NCI-H748 (cell line): ENCODE data around the gene RSPH6A.

Experiments used
- DNase-seq: peaks from one replicate; lab custom pipeline; 2025; ENCODE audit not compliant: unreplicated experiment; lab: John Stamatoyannopoulos, UW

Gene RSPH6A

DNA sequence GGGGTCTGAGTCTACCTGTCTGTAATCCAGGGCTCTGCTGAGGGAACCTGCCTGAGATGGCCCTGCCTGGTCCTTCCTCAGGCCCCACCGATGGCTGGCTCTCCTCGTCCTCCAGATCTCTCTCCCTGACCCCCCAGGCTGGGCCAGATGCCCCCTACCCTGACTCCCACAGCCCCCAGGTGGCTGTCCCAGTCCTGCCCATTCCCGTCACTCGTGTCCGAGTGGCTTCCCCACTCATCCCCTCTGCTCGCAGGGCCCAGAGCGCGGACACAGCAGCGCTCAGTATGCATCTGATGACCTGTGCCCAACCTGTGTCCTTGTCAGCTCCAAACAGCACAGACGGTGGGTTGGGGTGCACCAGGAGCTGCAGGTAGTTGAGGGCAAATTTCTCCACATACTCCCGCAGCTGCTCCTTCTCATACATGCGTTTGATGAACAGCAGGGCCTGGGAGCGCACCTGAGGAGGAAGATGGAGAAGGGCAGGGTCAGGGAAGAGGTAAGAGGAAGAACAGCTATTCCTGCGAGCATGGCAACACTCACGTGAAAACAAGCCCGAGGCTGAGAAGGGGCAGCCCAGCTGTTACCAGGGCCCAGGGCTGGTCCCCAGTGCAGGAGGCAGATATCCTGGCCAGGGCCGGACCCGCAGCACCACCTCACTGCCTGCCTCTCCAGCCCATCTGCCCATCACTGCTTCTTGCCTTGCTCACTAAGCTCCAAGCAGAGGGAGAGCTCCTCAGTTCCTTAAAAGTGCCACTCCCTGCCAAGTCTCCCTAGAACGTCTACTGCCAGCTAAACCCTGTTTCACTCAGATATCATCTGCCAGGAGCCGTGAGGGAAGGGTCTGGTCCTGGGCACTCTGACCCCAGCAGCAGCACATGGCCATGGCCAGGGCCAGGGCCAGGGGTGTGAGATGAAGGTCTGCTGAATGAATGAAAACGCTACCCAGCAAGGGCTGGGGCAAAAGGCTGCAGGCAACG lies 11.1 kb upstream of the RSPH6A start:
- no peak for DNase-seq

DNA sequence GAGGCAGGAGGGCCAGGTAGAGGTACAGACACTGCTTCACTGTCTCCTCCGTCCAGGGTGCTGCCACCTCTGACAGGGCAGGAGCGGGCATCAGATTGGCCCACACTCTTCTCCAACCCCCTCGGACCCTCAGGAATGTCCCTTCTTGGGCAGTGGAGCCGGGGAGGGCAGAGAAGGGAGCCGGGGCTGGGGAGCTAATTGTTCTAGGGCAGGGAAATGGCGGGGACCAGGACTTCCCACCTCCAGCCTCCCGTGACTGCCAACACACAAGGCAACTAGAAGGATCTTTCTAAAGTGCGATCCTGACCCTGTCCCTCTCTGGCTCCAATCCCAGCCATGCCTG lies 10.1 kb upstream of the RSPH6A start:
- no peak for DNase-seq

DNA sequence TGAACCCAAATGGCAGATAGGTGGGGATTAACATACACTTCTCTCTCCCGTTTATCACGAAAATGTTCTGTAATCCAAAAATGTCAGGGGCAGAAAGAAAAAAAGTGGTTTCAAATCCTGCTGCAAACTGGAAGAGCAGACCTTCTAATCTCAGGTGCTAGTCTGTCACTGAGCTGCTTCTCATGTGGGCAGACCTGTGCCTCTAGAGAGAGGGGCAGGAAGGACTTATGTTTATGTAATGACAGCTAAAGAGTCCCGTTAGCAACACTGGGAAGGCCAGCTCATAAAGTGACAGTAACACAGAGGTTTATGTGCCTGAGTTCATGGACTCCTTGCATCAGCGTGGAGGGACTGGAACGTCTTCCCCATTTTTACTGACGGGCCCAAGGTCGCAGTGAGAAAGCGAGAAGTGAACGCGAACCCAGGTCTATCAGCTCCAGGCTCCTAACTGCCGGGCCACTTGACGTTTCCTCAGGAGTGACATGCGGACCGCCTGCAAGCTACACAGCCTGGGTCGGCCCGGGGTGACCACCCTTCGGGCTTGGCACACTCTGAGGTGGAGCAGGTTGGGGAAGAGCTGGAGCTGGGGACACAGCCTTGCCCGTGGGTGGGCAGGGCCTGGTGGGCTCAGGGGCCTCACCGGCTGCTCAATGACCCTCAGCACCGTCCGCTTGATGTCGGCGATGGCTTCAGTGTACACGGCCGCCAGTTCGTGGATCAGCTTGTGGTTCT lies 9.6 kb upstream of the RSPH6A start:
- DNase-seq, result no peak

DNA sequence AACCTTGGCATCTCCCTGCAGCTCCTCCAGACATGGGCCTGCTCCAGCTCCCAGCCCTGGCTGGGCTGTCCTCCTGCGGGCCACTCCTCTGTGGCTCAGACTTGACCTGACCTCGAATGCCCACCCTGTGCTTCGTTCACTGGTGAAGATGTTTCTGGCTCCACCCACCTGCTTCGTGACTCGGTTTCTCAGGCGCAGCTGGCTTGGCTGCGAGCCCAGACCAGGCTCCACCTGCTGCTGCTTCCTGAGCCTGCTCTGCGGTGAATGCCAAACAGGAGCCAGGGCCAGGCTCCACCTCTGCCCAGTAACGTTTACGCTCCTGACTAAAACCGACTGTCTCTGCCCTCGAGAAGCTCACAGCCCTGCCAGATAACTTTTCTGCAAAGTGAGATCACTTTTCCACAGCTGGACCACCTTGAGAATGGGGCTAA lies 8.9 kb upstream of the RSPH6A start:
- DNase-seq, result no peak

DNA sequence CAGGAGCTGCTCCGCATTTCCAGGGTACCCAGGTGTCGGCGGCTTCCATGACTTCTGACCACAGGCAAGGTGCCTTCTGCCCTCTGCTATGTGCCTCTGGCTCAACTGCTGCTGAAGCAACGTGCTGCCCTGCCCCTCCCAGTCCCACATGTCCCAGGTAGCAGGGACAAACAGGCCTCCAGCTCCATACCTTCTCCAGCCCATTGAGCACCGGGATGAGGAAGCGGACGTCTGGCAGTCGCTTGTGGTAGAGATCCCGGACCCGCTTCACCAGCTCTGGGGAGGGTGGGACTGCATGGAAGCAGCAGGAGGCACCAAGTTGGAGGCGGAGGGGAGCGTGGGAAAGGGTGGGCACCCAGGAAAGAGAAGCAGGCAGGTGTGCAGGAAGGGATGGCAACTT lies 8.1 kb upstream of the RSPH6A start:
- no peak for DNase-seq

DNA sequence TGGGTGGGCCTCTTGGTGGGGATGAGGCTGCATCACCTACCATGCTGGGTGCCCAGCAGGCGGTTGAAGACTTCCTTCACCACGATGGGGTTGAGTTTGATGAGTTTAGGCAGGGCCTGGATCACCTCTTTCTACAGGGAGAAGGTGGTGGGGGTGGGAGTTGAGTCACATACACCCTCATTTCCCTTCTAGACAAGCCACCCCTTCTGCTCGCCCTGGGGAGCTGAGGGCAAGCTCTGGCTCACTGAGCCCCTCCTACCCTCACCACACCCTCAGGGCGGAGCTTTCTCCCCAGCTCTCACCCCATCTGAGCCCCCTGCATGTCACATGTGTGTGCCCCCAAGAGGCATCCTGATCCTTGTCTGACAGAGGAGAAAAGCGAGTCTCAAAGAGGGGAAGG lies 7.6 kb upstream of the RSPH6A start:
- DNase-seq, result no peak

DNA sequence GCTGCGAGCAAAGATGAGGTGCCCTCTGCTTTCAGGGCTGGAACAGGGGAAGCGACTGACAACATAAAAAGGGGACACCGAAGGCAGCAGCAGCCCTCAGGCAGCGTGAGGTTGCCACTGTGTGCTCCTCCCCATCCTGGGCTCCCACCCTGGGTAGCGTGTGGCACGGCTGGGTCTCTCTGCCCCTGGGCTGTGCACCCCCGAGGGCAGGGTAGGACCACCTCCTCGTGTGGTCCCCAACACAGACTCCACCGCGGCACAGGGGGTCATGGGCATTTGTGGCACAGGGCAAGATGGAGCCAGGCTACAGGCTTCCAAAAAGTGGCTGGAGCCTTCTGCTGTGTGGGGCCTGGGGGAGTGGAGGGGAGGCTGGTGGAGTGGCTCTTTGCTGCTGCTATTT lies 6.5 kb upstream of the RSPH6A start:
- DNase-seq, result no peak

DNA sequence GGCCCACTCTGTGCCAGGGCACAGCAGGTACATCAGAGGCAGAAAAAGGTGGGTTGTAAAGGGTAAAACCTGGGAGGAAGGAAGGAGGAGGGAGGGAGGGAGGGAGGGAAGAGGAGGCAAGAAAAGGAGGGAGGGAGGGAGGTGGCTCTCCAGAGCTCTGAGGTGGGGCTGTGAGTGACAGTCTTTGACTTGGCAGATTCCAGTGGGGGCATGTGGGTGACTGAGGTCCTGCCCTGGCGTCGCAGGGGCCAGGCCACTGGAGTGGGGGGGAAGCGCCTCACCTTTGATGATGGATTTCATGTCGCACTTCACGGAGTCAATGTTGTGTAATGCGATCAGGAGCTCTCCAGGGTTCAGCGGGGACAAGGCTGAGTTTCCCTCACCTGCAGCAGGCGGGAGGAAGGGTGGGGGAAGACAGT lies 6.0 kb upstream of the RSPH6A start:
- no peak for DNase-seq

DNA sequence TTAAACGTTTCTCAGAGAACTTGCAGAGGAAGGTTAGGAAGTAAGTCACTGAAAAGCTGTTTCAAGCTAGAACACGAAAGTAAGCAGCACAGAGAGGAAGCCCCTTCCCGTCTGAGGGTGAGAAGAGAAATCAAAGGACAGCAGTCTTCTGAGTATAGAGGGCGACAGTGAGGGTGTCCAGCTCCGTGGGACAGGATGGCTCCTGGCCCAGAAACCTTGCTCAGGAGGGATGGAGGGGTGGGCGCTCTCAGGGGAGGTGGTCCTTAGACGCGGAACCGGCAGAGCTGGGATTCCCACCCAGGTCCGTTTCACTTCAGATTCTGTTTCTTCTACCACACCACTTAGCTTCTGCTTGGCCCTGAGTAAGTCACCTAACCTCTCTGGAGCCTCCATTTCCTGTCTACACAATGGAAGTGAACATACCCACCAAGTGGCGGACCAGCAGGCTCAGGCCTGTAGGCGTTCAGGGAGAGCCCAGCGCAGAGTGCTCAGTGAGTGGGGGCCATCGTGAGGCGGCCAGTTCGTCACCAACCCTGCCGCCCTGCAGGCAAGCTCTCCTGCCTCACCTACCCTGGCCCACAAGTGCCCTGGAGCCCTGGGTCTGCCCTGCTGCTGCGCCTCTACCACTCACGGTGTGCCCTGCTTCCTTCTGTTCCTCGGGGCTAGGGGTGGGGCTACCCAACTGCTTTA lies 5.5 kb upstream of the RSPH6A start:
- DNase-seq, result no peak

DNA sequence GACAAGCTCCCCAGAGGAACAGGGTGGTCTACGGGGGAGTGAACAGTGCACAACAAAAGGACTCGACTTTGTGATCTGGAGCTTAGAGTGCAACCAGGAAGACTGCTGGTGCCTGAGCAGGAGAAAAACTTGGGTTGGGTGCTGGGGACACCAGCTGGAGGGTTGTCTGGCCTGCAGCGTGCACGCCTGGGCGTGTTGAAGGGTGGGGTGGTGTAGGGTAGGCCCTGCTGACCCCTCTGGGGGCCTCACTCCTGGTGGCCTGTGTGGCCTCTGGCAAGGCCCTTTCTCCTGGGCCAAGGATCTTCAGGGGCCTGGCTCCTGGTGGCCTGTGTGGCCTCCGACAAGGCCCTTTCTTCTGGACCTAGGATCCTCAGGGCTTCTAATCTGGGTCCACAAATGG lies 4.7 kb upstream of the RSPH6A start:
- no peak for DNase-seq

DNA sequence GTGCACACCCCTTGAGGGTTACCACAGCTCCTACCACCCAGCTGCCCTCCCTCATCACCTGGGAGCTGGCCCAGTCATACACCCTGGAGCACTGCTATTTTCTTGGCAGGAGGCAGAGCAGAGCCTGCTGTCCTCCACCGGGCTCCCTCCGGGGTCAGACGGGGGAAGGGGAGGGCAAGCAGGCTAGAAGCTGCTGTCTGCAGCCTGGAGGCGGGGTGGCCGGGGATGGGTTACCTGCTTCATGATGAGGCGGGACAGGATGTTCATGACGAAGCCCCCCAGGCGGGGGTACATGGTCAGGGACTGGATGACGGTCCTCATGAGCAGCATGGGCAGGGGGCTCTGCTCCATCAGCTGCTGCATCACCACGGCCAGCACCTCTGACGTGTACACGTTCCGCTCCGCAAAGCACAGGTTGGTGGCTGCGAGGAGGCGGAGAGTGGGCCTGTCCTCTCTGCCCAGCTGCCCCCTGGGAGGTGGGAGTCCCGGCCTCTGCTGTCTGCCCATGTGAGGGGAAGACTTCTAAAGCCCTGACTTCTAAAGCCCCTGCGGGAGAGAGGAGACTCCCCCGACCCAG lies 2.7 kb upstream of the RSPH6A start:
- no peak for DNase-seq

DNA sequence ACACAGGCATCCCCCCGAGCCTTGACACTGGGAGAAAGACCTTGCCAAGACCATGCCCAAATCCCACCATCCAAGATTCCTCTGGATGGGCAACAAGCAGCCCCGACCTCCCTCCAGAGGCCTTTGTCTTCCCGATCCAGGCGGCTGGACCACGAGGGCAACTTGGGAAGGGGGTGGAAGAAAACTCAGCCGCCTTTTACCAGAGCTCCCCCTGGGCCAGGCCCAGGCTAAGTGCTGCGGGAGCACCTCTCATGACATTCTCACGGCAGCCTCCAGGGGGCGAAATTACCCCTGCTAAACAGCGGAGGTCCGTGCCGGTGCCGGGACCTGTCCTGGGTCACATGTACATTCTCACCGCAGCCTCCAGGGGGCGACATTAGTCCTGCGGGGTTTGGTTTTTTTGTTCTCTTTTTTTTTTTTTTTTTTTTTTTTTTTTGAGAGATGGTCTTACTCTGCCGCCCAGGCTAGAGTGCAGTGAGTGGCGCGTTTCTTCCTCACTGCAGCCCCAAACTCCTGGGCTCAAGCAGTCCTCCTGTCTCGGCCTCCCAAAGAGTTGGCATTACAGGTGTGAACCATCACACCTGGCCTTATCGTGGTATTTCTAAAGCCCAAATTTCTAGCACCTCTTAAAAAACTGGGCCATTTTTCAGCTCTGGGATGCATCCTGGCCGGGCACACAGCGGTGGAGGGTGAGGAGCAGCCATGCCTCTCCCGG lies 2.1 kb upstream of the RSPH6A start:
- peak; percentile 91 for DNase-seq

DNA sequence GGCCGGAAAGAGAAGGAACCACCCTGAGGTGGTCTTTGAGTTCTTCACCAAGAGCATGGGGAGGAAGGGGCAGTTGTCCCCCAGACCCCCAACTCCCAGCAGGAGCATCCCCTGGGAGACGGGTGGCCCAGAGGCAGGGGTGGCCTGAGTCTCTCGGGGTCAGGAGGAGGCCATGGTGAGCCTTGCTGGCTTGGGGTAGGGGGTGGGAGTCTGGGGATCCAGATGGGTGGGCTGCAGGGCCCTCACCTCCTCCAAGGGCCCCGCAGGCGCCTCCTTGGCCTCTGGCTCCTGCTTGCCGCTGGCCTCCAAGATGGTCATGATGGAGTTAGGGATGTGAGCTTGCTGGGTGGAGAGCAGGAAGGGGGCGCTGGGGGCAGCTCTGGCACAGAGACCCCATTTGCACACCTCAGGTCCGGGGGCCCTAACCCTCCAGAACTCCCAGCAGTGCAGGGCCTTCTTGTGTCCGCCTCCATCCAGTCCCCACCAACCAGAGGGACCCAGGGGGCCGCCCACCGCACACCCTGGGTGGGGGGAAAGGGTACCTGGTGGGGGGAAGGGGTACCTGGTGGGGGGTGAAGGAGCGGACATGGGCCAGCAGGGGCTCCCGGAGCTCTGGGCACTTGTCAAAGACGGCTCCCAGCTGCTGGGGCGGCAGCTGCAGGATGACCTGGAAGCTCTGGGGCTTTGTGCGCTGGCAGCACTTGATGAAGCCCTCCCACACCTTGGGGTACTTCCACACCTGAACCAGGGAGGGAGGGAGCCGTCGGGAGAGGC lies 1.3 kb upstream of the RSPH6A start:
- no peak for DNase-seq

DNA sequence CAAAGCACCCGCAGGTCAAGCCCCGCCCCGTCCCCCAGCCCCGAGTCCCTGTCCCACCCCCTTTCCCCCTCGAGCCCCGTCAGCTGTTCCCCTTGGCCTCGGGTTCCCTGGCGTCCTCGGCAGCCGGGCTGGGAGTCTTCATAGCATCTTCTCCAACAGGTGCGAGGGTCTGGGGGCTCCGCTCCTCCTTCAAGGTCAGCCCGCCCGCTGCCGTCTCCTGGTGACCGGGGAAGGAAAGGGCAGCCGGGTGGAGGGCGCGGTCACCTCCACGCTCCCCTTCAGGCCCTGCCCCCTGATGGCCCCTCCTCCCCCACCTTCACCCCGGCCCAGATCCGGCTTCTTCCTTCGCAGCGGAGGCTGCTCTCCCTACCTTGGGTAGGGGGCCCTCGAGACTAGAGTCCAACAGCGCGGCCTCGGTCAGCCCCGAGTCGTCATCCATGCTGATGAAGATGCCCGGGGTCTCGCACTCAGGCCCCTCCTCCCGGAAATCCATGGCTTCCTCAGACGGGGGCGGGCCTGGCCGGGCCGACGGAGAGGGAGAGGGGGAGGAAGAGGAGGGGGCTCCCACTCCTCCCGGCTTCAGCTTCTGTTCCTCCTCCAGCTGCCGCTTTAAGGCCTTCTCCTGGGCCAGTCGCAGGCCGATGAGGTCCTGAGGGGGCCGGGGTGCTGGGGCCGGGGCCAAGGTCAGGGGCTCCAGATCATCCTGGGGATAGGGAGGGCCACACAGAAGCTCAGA lies 541 bp upstream of the RSPH6A start:
- DNase-seq, result no peak

DNA sequence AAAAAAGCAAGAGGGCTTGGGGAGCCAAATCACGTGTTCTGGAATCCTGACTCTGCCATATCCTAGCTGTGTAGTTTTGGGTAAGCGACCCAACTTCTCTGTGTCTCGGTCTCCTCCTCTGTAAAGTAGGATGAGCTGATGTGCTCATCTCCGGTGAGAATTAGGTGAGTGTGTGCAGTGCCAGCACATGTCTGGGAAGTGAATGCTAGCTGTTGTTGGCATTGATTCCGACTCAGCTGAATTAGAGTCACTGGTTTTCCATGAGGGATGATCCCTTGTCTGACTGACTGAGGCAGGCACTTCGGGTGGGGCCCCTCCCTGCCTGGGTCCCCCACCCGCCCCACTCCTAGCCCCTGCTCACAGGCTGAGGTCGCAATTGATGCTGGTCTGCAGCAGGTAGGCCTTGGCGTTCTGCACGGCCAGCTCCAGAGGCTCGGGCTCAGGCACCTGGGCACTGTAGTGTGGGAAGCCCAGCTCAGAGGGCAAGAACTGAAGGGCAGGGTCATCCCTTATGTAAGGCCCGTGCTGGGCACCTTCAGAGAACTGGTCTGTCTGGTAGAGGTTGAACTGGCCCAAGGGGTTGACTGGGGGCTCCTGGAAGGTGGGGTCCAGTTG lies 835 bp downstream of the RSPH6A start:
- DNase-seq, result no peak

DNA sequence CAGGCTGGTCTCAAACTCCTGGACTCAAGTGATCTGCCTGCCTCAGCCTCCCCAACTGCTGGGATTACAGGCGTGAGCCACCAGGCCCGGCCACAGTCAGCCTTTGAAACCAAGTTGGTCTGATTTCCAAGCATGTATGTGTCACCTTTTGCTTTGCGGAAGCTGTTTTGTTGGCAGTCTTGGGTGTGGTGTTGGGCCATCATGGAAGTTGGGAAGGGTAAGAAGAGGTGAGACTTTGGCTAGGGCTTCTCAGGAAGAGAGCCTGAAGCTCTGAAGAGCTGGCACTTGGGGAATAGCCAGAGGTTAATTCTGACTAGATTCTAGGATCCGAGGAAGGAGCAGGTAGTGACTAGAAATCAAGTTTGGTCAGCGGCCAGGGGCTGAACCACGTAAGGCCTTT lies 2.8 kb downstream of the RSPH6A start:
- no peak for DNase-seq

DNA sequence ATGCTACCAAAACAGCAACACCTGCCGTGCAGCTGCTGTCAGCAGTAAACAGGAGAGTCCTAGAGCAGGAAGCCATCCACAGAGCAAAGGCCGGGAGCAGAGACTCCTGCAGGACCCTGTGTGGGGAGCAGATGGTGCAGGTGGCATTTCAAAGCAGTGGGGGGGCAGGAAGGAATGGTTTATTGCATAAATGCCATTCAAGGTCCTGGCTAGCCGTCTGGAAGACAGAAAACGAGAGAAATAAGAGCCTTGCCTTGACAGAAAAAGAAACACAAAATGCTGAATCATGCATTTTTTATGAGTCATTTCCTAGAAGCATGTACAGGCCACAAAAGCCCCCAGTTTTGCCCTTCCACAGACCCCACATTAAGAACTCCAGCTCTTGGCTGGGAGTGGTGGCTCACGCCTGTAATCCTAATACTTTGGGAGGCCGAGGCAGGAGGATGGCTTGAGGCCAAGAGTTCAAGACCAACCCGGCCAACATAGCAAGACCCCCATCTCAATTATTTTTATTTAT lies 5.4 kb downstream of the RSPH6A start:
- peak; percentile 71 for DNase-seq

DNA sequence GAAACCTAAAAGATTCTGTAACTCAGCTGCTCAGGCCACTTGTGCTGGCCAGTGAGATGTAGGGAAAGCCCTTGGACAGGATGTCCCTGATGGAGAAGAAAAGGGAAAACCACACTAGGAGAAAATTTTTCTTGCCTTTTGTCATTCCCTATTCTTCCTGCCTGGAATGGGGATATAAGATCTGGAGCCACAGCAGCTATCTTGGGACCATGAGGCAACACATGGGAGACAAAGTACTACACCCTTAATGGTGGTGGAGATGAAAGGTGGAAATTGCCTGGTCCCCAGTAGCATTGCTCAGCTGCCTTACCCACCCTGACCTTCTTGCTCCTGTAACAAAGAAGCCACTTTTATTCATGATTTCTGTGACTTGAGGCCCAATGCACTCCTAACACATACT lies 9.4 kb downstream of the RSPH6A start:
- DNase-seq, result no peak

DNA sequence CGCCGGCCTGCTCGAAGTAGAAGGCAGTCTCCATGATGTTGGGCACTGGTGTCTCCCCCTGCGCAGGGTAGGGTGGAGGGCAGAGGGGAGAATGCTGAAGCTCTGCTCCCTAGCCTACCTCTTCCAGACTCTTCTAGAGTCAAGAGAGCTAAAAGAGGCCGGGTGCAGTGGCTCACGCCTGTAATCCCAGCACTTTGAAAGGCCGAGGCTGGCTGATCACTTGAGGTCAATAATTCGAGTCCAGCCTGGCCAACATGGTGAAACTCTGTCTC lies 10.2 kb downstream of the RSPH6A start:
- DNase-seq, result no peak
